Heart left ventricle (tissue), 13 donors: ENCODE results near the gene GRIN2A.

Experiments used
- POLR2A ChIP-seq, 2 donors: fragments of 450-650 bp; IDR thresholded peaks; one replicate each; pipeline ENCODE4 v1.6.1; 2017; ENCODE audit warnings: antibody characterized with exemption in 2 of 2, mild to moderate bottlenecking in 2 of 2, moderate library complexity in 2 of 2
- TF ChIP-seq, protein P1 (sequence below), 12 donors: fragments of 200-600 bp; sonication (generic) in 4 of 12; IDR thresholded peaks; one replicate each; pipeline versions ENCODE4 v1.5.0 to v1.8.0; 2018 to 2022; ENCODE audit warnings: antibody characterized with exemption in 12 of 12, mild to moderate bottlenecking in 5 of 12
- donor health status: ischemic (EF 13 %, LVEDD 7.1; RV severe dilation, severe dysfunction).
- donor health status: DM: no; HTN: yes; CAD: no.
- donor health status: DM: no; HTN: no; CAD: no.
- donor health status: ischemic (EF 25% LVEDD 6.9; RV normal size, moderate dysfunction).
- donor health status: ischemic (EF 25% LVEDD 5.7; RV mildly dilated, moderate dysfunction).
- donor health status: ischemic (EF 35%, LVEDD 5.7; RV mildly dilated, moderate dysfunction).
- donor health status: nonischemic (EF 11% LVEDD 7.7; RV severe dilation, severe dysfunction).
- donor health status: DM: yes; HTN: yes; CAD: no.
- donor health status: PGD.
- donor health status: ischemic (EF 29% LVEDD 5.4; RV normal size, mild dysfunction).
- donor health status: nonischemic (EF 23%, LVEDD 6.1; RV moderate dilation, normal function).

DNA sequence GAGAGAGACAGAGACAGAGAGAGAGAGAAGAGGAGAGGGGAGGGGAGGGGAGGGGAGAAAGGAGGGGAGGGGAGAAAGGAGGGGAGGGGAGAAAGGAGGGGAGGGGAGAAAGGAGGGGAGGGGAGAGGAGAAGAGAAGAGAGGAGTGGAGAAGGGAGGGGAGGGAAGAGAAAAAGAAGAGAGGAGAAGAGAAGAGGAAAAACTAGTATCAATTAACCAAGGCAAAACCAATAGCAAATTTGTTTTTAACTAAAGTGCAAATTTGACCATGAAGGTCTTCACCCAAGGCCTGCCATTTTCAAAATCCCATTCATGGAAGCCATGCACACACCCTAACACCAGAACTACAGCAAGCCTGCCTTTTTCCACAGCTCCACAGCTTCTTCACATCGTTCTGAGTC lies 16.6 kb downstream of the GRIN2A start:
- TF ChIP-seq POLR2A (IDR thresholded peaks at IDR 0.05) = no peak
- TF ChIP-seq, protein P1, sequence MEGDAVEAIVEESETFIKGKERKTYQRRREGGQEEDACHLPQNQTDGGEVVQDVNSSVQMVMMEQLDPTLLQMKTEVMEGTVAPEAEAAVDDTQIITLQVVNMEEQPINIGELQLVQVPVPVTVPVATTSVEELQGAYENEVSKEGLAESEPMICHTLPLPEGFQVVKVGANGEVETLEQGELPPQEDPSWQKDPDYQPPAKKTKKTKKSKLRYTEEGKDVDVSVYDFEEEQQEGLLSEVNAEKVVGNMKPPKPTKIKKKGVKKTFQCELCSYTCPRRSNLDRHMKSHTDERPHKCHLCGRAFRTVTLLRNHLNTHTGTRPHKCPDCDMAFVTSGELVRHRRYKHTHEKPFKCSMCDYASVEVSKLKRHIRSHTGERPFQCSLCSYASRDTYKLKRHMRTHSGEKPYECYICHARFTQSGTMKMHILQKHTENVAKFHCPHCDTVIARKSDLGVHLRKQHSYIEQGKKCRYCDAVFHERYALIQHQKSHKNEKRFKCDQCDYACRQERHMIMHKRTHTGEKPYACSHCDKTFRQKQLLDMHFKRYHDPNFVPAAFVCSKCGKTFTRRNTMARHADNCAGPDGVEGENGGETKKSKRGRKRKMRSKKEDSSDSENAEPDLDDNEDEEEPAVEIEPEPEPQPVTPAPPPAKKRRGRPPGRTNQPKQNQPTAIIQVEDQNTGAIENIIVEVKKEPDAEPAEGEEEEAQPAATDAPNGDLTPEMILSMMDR (IDR thresholded peaks at IDR 0.05) = no peak
